Anterior cingulate cortex (tissue), 58 donors: ENCODE results near the gene TFR2.

Experiments
- DNase-seq, 58 donors: peaks; one replicate each; lab custom pipeline; 2025; lab: John Stamatoyannopoulos, UW

Gene TFR2

DNA sequence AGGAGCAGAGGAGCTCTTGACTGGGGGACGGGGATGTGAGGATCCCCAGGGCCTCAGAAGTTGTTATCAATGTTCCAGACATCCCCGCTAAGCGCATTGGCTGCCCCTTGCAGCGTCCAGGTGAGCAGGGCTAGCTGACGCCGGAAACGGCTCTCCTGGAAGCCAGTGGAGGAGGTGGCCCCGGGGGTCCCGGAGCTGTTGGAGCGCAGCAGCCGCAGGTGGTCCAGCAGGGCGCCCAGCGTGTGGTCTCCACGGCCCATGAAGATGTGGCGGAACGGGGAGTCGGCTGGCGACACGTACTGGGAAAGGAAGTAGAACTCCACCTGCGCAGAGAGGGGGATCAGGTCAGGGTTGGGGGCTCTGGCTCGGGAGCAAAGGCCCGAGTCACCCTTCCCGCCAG is 20.5 kb downstream of the TFR2 start:
- DNase-seq = no peak

DNA sequence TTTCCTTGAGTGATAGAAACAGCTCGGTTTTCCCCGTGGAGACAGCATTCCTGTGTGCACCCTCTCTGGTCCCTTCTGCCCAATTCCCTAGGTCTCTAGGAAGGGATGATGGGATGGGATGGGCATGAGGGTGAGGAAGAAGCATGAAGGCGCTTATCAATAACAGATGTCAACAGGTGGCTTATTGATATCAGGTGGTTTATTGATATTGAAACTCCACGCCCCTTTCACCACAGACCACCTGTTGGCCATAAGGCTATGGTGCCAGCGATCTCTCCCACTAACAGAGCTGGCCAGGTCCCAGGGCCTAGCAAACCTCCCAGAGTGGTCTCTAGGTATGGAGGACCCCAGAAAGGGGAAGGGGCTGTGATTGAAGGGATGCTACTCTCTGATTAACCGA is 21.1 kb downstream of the TFR2 start:
- no peak for DNase-seq

DNA sequence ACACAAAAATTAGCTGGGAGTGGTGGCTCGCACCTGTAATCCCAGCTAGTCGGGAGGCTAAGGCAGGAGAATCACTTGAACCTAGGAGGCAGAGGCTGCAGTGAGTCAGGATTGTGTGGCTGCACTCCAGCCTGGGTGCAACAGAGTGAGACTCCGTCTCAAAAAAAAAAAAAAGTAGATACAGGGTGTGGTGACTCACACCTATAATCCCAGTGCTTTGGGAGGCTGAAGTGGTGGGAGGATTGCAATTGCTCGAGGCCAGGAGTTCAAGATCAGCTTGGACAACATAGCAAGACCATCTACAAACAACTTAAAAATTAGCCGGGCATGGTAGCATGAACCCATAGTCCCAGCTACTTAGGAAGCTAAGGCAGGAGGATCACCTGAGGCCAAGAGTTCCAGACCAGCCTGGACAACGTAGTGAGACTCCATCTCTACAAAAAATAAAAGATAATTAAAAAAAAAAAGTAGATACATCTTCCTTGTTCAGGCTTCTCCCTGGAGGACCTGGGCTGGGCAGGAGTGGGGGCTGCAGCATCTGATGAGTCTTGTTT is 27.0 kb downstream of the TFR2 start:
- DNase-seq = no peak

DNA sequence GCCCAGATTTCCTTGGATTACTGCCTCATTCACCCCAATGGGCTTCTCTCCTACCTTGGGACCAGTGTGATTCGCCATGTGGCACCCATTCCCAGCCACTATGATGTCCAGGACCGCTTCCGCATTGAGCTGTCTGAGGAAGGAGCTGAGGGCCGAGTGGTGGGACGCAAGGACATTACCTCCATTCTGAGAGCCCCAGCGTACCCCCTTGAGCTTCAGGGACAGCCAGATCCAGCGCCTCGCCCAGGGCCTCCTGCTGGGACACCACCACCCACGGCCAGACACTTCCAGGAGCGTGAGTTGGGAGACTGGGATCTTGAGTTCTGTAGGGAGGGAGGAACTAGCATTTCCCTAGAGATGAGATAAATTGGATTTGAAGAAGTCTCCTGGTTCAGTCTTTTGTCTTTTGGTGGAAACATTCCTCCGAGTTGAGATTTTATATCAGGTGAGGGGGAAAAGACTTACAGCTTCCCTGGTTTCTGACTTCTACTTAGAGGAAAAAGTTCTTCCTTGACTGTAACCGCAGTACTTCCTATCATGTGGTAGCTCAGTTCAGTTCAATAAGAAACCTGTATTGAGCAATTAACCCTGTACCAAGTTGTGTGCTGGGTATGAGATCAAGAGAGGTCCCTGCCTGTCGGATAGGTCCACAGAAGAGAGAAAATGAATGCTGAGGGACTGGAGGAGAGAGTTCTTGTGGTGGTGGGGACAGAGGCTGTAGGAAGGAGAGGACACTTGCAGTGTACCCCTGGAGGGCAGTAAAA is 27.8 kb downstream of the TFR2 start:
- DNase-seq = no peak

DNA sequence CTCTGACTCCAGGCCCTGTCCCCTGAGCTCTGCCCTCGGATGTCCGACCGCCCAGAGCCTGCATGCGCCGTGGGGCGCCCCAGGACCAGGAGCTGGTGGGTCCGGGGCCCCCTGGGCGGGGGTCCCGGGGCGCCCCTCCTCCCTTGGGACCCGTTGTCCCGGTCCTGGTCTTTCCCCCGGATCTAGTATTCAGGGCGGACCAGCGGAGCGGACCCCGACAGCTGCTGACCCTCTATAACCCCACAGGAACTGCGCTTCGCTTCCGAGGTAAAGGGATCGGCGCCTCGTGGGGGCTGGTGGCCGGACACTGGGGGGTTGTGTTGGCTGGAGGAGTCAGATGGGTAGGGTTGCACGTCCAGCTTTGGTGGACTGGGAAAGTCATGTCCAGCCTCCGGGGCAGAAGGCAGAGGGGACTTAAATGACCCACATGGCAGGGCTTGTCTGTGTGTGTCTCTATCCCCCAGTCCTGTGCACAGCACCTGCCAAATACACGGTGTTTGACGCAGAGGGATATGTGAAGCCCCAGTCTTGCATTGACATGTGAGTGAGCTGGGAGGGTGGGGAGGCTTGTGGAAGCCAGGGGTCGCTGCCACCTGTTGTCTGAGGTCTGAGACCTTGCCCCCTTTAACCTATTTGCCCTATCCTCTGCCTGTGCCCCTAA is 28.5 kb downstream of the TFR2 start:
- peak in 1 of 58 donors; percentile 6 for DNase-seq

- peak; percentile 82 to 100 (median 98) for DNase-seq
These were observed 29.2 kb downstream of the TFR2 start, which contains the start of gene MOSPD3 for GRCh38 chr7:100611983-100612729. TSS of gene MOSPD3 (plus strand) at chr7:100612540. CDS start at chr7:100612792, 252 bp downstream.

DNA sequence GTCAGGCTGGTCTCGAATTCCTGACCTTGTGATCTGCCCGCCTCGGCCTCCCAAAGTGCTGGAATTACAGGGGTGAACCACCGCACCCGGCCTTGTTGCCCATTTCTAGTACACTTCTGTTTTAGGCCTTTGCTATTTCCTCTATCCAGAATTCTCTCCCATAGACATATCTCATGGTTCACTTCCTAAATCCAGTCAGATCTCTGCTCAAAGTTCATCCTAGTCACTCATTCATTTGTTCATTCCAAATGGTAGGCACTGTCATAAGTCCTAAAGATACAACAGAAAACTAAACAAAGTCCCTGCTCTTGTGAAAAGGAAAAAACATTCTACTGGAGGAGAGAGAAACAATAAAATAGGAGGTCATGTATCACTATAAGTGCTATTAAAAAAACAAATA is 31.4 kb downstream of the TFR2 start:
- DNase-seq = no peak

GRCh38 chr7:100607111-100607510 is 34.2 kb downstream of the TFR2 start:
- DNase-seq = no peak

- no peak for DNase-seq
These were observed 35.0 kb downstream of the TFR2 start for GRCh38 chr7:100606313-100606712.

DNA sequence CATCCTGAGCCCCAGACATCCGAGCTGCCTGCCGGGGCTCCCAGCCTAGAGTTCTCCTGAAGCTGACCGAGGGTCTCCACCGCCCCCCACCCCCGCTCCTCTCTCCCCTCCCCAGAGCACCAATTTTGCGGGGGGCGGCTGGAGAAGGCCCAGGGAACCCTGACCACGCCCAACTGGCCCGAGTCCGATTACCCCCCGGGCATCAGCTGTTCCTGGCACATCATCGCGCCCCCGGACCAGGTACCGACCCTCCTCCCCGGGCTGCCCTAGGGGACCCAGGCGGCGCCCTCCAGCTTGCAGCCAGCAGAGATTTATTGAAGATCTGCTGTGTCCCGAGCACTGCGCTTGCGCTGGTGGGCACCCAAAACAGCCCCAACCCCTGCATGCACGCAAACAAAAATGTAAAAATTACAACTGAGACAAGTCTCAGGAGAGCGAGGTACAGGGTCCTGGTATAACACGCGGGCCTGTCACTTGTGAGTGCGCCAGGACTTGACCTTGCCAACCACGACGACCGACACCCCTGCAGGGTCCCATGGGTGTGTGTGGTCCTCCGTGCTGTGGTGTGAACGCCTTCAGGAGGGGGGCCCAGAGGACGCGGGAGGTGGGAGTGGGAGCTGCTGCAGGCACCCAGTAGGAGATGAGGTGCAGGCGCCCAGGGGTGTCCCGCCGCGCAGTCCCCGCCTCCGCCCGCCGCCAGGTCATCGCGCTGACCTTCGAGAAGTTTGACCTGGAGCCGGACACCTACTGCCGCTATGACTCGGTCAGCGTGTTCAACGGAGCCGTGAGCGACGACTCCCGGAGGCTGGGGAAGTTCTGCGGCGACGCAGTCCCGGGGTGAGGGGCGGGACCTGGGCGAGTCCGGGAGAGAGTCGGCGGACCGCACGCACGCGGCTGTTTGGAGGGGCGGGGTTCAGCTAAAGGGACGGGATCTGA is 36.1 kb downstream of the TFR2 start:
- DNase-seq = peak in 5 of 58 donors; percentile 16 to 29 (median 22)

GRCh38 chr7:100604028-100604975 is 37.0 kb downstream of the TFR2 start:
- DNase-seq = peak in 35 of 58 donors; percentile 7 to 54 (median 31)

GRCh38 chr7:100603726-100604027 is 37.7 kb downstream of the TFR2 start:
- no peak for DNase-seq

DNA sequence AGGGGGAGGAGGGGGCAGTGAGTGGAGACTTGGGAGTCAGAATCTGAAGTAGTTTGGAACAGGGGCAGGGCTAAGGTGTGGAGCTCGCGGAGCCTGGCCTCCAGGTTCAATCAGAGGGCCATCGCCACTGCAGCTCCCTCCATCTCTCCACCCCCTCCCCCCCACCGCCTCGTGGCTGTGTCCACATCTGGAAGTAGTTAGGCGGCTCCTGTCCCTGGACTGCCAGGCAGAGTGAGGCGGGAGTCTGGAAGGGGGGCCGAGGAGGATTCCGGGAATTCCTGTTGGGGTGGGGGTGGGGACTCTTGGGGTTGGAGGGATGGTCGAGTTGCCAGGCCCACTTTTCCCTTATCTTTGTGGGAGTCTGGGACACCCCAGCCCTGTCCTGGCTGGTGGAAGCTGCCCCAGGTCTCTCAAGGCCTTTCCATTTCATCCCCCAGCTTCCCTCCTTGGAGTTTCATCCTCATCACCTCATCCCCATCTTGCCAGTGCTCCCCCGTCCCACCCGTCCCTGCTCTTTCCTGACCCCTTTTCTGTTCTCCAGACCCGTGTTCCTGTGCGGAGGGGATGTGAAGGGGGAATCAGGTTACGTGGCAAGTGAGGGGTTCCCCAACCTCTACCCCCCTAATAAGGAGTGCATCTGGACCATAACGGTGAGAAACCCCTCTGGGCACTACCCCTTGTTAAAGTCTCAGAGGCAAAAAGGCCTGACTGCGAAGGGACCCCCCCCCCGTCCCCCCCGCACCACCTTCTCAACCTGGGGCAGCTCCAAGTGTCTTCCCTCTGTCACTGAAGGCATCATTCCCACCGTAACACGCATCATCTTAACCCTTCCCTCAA is 38.2 kb downstream of the TFR2 start:
- DNase-seq = no peak

GRCh38 chr7:100600730-100601038 is 40.7 kb downstream of the TFR2 start:
- DNase-seq = no peak

DNA sequence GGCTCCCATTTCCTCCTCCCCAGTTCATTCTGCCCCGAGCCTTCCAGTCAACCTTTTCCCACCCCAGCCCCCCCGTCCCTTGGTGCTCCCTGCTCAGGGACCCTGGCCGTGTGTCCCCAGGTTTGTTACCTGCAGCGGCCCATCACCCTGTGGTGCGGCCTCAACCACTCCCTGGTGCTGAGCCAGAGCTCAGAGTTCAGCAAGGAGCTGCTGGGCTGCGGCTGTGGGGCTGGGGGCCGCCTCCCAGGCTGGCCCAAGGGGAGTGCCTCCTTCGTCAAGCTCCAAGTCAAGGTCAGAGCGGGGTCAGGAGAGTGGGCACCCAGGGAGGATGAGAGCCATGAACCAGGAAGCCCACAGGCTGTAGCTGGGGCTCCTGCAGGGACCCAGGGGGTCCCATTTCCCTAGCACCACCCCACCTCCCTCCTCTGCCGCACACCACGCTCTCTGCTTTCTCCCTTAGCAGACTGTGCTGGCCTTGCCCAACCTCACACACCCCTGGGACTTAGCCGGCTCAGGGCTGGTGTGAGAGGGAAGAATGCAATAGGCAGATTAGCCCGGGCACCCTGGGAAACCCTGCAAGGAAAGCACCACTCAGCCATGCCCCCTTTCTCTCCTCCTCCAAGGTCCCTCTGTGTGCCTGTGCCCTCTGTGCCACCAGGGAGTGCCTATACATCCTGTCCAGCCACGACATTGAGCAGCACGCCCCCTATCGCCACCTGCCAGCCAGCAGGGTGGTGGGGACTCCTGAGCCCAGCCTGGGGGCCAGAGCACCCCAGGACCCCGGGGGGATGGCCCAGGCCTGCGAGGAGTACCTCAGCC is 41.2 kb downstream of the TFR2 start:
- no peak for DNase-seq

DNA sequence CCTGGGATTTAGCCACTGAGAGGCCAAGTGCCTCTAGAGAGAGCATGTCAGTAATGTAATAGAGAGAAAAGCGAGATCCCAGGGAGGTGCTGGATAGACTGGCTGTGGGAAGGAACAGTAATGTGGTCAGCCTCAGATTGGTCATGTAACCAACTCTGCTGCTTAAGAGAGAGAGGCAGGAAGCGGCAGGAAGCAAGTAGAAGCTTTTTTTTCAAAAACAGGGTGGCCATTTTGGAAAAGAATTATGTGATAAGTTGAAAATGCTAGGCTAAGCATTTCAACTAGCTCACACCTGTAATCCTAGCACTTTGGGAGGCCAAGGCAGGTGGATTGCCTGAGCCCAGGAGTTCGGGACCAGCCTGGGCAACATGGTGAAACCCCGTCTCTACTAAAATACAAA is 42.9 kb downstream of the TFR2 start:
- DNase-seq = no peak

GRCh38 chr7:100595188-100595587 is 46.2 kb downstream of the TFR2 start:
- DNase-seq = no peak
